KOPT-K1 (cell line): ENCODE results near the gene C15orf62.

Source experiments
- H3K27ac ChIP-seq: fragments of 200-600 bp; sonication (generic); 2 replicates; pipeline ENCODE4 v1.5.1; 2016; ENCODE audit warnings: antibody characterized with exemption, mild to moderate bottlenecking, low read depth, low read length; ENCODE audit not compliant: poor library complexity, severe bottlenecking
- H3K36me3 ChIP-seq: fragments of 200-600 bp; sonication (generic); 2 replicates; pipeline ENCODE4 v1.5.1; 2017; ENCODE audit warnings: antibody characterized with exemption, mild to moderate bottlenecking, low read length, moderate library complexity; ENCODE audit not compliant: insufficient read depth
- H3K9me3 ChIP-seq: fragments of 200-600 bp; sonication (generic); 2 replicates; pipeline ENCODE4 v1.5.1; 2017; ENCODE audit warnings: antibody characterized with exemption, low read length, mild to moderate bottlenecking; ENCODE audit not compliant: insufficient read depth, poor library complexity, severe bottlenecking

The C15orf62 gene

DNA sequence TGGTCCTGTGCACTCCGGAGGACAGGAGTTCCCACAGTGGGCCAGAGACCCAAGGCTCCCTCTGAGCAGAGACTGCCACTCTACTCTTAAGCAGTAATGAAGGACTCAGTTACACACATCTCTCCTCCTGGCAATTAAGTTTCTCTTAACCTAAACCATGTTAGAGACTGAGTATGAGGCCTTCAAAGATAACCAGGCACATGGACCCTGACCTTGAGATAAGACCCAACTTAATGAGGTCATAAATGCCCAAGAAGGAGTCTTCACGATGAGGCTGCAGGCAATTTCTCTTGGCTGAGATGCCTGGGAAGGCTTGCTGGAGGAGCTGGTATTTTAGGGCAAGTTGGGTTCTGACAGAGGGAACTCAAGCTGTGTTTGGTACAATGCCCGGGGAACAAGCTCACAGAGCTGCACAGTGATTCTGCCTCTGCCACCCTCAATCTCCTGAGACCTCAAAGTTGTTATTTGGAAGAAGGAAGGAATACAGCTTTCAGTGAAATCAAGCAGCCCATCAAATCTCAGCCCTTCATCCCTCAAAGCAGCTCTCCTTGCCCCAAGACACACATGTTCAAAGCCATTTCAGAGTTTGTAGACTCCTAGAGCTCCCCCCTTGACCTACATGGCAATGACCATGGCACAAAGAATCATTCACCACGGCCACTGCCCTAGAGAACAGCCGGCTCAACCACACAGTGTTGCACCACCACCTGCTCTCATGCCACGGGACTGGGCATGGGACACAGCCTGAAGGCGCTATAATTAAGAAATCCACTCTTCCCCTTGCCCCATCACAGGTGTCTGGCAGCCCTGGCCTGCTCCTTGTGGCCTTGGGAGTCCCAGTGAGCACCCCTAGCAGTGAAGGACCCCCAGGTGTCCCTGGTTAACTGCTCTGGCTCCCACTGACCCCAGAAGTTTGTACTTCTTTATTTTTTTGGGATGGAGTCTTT is 21.8 kb upstream of the C15orf62 start:
- Histone ChIP-seq H3K27ac (peak overlapping the region; percentile 20), H3K36me3 (peaks cover 83% of the 10 kb centered on the region), H3K9me3 (no peaks in the 10 kb centered on the region)

DNA sequence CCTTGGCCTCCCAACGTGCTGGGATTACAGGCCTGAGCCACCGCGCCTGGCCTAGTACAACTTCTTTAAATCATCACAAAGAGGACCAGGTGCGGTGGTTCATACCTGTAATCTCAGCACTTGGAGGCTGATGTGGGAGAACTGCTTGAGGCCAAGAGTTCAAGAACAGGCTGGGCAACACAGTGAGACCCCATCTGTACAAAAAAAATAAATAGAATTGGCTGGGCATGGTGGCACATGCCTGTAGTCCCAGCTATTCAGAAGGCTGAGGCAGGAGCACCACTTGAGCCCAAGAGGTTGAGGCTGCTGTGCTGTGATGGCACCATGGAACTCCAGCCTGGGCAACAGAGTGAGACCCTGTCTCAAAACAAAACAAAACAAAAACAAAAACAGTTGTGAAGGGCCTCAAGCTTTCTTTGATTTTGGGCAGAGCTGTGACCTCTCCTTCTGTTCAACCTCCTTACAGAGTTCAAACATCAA is 20.6 kb upstream of the C15orf62 start:
- Histone ChIP-seq H3K36me3 (peaks cover 80% of the 10 kb centered on the region), H3K27ac (no peak overlapping the region), H3K9me3 (no peaks in the 10 kb centered on the region)

DNA sequence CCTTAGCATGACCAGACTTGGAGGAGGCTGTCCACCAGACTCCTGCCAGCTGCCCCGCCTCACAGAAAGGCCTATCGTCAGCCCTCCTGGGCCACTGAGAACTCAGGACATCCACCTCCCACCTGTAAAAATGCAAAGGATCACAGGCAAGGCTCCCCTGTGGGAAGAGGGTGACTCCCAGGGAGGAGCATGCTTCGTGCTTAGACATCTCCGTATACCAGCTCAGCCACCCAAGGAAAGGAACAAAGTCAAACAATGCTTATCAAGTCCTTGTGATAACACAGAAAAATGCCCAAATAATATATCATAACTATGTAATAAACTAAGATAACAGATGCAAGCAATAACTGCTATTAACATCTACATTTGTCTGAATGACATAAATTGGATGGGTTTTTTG is 18.9 kb upstream of the C15orf62 start:
- no peaks in the 10 kb centered on the region for H3K9me3 ChIP-seq
- H3K36me3 ChIP-seq, result peaks cover 63% of the 10 kb centered on the region

DNA sequence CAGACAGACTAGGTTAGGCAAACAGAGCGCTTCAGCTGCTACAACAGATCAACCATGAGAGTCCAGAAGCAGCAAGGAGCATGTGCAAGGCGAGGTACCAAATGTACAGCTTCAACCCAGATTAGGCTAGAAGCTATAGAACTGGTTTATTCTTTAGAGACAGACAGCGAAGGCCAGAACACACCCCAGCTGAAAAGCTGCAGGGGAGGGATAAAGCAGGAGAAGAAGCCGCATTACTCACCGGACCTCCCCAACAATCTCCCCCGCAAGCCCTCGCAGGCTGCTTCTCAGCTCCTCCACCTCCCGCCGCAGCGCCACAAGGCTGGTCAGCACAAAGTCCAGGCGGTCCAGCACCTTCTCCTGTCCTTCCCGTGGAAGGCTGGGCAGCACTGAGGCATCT is 18.0 kb upstream of the C15orf62 start:
- peaks cover 60% of the 10 kb centered on the region for H3K36me3 ChIP-seq
- peak overlapping the region; percentile 96 for H3K27ac ChIP-seq
- H3K9me3 ChIP-seq, result no peaks in the 10 kb centered on the region

More for the DNA sequence above, 18.9 kb upstream of the C15orf62 start:
- H3K27ac ChIP-seq, result no peak overlapping the region

DNA sequence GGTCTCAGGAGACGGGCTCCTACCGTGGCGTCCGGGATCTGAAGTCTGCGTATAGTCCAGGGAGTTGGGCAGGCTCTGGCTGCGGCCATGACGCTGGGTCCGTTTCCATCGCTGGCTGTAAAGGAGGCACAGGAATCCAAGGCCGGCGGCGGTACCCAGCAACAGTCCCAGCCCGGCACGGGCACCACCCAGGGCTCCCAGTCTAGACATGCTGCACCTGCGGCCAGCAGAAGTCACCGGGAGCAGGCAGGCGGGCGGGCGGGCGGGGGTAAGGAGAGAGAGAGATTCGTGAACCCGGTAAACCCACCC is 15.3 kb upstream of the C15orf62 start:
- Histone ChIP-seq H3K27ac (peak overlapping the region; percentile 96), H3K36me3 (peaks cover 35% of the 10 kb centered on the region), H3K9me3 (no peaks in the 10 kb centered on the region)

DNA sequence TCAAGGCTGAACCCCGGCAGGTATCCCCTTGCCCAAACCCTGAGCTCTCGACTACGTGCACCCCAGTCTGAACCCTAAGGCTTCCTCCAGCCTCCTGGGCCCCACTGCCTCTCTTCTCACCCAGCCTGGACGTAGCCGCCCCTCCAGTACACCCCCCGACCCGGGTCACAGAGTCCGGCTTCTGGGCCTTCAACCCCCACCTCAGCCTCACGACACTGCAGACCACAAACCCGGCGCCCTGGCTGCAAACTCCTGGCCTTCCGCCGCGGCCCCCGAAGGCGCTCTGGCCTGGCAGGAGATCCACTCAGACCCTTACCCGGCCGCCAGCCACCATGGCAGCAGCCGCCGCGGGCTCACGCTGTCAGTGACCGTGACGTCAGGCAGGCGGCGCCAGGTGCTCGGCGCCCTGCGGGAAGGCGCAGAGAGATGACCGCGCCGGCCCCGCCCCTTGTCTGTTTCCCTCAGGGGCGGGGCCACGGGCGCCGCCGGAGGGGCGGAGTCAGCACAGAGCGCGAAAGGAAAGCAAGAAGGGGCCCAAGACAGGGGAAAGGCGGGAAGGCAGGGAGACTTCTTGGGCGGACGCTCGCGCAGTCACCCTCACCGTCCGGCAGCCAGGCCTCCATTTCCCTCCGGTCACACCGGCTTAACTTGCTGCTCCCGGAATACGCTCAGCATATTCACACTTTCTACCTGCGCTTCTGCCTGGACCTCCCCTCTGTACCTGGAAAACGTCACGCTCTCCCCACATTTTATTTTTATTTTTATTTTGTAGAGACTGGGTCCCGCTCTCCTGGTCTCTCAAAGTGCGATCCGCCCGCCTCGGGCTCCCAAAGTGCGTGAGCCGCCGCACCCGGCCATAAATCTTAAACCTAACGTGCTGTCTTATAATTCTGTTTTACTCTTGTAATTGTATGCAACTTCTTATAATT is 14.6 kb upstream of the C15orf62 start, which contains the start of gene RMDN3:
TSS of gene RMDN3 (minus strand) at position 372 of the 929 bp plus-strand sequence. CDS start 471 bp downstream, outside the sequence.
- Histone ChIP-seq H3K27ac (peak within 1 kb of the TSS; percentile 96), H3K9me3 (no peaks in the 10 kb centered on the region), H3K36me3 (peaks cover 29% of the 10 kb centered on the region)

DNA sequence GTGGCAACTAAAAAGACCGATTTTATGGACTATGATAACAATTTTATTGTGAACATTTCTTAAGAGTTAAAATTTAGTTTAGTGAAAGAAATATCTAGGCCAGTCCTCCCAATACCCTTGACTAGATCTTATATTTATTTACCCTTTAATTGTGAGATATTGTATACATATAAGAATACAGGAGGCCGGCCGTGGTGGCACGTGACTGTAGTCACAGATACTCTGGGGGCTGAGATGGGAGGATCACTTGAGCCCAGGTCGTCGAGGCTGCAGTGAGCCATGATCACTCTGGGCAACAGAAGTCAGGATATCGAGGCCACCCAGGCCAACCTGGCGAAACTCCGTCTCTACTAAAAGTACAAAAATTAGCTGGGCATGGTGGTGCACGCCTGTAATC is 14.0 kb upstream of the C15orf62 start:
- Histone ChIP-seq H3K9me3 (no peaks in the 10 kb centered on the region), H3K36me3 (peaks cover 23% of the 10 kb centered on the region), H3K27ac (peak overlapping the region; percentile 96)

DNA sequence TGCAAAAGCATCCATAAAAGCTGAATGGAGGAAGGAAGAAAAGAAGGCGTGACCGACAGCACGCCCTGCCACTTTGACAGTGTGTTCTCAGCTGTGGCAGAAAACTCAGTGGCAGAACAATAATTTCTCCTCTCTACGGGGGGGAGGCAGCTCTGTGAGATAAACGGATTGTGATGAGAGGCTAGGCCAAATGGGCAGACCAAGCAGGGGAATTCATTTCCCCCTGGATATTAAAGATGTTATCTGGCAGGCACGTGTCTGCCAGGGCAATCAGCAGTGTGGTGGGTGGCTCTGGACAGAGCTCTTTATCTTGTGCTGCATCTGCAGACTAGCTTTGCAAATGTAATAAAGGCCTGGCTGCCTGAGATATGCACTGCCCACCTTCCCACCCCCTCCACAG is 12.8 kb upstream of the C15orf62 start:
- Histone ChIP-seq H3K9me3 (no peaks in the 10 kb centered on the region), H3K36me3 (peaks cover 12% of the 10 kb centered on the region), H3K27ac (no peak overlapping the region)

DNA sequence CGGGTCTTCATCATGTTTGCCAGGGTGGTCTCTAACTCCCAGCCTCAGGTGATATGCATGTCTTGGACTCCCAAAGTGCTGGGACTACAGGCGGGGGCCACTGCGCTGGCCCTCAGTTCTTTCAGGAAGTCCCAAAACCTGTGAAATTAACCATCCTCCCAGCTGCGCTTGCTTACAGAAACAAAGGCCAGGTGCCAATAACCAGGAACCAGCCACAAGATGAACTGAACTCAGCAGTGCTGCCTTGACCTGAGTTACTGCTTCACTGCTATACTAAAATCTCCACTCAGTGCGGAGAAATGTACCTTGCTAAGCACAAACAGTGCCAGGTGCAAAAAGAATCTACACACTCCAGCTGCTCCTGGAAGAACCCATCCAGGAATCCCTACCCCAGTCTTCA is 9.8 kb upstream of the C15orf62 start:
- no peaks in the 10 kb centered on the region for H3K9me3 ChIP-seq
- H3K27ac ChIP-seq, result no peak overlapping the region
- no peaks in the 10 kb centered on the region for H3K36me3 ChIP-seq

DNA sequence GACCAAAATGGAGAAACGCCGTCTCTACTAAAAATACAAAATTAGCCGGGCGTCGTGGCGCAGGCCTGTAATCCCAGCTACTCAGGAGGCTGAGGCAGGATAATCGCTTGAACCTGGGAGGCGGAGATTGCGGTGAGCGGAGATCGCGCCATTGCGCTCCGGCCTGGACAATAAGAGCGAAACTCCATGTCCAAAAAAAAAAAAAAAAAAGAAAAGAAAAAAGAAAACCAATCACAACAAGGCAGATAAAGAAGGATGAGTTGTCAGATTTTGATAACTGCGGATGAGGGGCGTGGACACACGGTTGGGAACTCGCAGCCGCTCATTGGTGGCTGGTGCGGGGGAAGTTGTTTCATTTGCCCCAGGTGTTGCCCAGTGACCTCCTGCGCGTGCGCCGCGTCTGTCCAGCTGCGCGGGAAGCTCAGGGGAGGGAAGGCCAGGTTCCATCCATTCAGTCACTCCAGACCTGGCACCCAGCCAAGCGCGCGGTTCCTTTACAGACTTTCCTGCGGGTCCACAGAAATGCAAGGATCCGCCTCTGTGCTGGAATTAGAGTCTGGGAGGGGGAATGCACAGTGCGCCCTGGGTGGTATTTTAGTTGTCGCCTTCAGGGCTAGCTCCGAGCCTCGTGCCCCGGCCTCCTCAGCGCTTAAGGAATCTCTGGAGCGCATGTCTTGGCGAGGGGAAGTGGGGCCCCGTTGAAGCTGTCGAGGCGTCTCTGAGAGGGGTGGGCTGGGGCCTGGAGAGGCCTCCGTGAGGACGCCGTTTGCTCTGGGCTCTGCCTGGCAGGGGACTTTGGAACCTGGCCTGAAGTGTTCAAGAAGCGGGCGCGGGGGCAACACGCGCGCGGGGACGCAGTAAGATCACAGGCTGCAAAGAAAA is 6.6 kb upstream of the C15orf62 start:
- Histone ChIP-seq H3K36me3 (peaks cover 6% of the 10 kb centered on the region; the same call in 1 of the 2 replicates), H3K9me3 (no peaks in the 10 kb centered on the region), H3K27ac (peak overlapping the region; percentile 51)

DNA sequence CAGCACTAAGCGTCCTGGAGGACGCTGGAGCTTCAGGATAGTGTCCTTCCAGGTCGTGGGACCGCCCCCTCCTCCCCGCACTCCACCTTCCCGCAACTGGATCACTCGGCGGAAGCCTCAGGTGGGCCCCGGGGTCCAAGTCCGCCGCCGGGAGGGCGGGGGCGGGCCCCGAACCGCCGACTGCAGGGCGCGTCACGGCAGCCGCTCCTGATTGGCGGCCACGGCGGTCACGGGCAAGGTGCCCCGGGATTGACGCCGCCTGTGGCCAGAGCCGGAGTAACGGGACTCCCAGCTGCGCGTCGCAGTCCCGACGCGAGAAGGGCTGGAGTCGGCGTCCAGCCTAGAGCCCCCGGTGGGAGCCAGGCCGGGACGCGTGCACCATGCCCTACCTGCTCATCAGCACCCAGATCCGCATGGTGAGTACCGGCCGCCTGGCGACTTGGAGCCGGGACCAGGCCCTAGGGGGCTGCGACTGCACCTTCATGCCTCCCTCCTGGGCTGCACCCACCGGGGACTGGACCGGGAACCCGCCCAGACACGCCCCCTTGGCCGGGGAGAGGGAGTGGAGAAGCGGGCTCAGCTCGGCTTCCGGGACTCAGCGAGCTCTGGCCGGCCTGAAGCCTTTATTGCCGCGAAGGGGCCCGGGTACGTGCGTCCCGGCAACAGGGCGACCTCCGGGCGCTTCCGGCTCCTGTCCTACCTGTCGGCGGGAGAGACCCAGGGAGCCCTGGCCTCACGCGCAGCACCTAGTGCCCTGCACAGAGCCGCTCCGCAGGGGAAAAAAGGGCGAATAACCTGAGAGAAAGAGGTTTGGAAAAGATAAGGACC is 5.8 kb upstream of the C15orf62 start, which contains the start of gene GCHFR:
TSS of gene GCHFR (plus strand) at position 268 of the 828 bp plus-strand sequence. CDS start at position 381, 113 bp downstream.
- peaks cover 6% of the 10 kb centered on the region; the same call in 1 of the 2 replicates for H3K36me3 ChIP-seq
- no peaks in the 10 kb centered on the region for H3K9me3 ChIP-seq
- peak within 1 kb of the TSS; percentile 51 for H3K27ac ChIP-seq

DNA sequence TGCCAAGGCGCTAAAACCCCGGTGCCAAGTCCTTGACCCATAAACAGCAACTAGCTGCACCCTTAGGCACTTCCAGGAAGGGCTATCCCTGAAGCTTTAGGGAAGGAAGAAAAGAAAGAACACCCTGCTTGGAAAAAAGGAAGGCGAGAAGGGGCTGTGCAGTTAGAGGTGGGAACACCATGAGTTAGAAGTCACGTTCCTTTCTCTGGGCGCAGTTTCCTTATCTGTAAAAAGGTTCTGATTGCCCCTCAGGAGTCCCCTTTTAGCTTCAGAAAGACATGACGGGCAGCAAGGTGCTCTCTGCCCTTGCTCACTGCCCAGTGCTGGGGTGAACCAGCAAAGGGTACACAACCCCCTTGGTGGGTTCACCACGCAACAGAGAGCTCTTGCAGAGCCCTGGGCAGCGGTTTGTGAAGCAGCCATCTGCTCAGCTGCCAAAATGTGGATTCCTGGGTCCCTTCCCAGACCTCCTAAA is 5.1 kb upstream of the C15orf62 start:
- Histone ChIP-seq H3K27ac (peak overlapping the region; percentile 51), H3K9me3 (no peaks in the 10 kb centered on the region)

DNA sequence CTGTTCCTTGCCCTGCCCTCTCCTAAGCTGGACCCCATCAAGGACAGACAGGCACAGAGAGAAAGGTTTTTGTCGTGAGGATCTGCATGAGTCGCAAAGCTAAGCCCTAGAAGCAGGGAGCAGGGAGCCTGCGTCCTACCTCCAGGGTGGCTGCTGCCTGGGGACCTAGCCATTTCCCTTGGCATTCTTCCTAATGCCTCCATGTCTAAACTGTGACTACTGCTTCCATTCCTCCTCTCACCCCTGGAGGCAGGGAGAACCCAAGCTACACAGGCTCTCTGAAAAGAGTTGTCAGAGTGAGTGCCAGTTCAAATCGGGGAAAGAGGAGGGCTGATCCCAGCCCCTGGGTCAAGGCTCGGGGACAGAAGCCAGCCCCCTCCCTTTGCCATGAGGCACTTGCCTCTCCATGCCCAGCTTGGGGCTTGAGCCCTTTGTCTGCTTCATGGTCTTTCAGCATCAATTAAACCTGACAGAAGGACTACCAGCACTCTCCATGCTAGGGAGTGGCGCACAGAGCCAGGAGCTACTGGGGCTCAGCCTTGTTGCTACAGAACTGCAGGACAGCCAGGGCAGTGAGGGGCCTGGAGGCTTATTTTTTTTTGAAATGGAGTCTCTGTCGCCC is 3.5 kb upstream of the C15orf62 start:
- peak overlapping the region; percentile 37 for H3K27ac ChIP-seq
- no peaks in the 10 kb centered on the region for H3K9me3 ChIP-seq
- H3K36me3 ChIP-seq, result peaks cover 6% of the 10 kb centered on the region; the same call in 1 of the 2 replicates

More for the DNA sequence above, 5.1 kb upstream of the C15orf62 start:
- peaks cover 6% of the 10 kb centered on the region; the same call in 1 of the 2 replicates for H3K36me3 ChIP-seq
